Spleen (tissue), 7 donors: ENCODE results near the gene DNAH17.

Experiments
- CTCF ChIP-seq, 11 experiments: fragments of 200-600 bp in 7 of 11; fragments of 450-650 bp in 4 of 11; sonication (generic) in 4 of 11; IDR thresholded peaks in 8 of 11; conservative IDR thresholded peaks in 3 of 11; 1 replicate in 7 of 11; 2 replicates in 4 of 11; pipeline versions ENCODE4 v1.4.0 to v1.8.0; 2016 to 2021; ENCODE audit warnings: antibody characterized with exemption in 11 of 11, inconsistent platforms in 4 of 11, mild to moderate bottlenecking in 1 of 11
- POLR2A ChIP-seq, 3 donors: fragments of 450-650 bp; IDR thresholded peaks; one replicate each; pipeline ENCODE4 v1.5.1; 2017; ENCODE audit warnings: antibody characterized with exemption in 3 of 3, mild to moderate bottlenecking in 1 of 3
- donor health status: DM: no; HTN: no; CAD: no; lungs with moderate emphysema.
- donor health status: DM: no; HTN: no; CAD: no.
- donor health status: DM: no; HTN: no; CAD: no.

GRCh38 chr17:78458736-78459335, 118.4 kb downstream of the DNAH17 start:
- no peak for TF ChIP-seq CTCF (IDR thresholded peaks at IDR 0.05 in 8 of 11, conservative IDR thresholded peaks at IDR 0.05 in 3 of 11)
- no peak for TF ChIP-seq POLR2A (IDR thresholded peaks at IDR 0.05)
